ENCODE measurements around the gene LBP.

DNA sequence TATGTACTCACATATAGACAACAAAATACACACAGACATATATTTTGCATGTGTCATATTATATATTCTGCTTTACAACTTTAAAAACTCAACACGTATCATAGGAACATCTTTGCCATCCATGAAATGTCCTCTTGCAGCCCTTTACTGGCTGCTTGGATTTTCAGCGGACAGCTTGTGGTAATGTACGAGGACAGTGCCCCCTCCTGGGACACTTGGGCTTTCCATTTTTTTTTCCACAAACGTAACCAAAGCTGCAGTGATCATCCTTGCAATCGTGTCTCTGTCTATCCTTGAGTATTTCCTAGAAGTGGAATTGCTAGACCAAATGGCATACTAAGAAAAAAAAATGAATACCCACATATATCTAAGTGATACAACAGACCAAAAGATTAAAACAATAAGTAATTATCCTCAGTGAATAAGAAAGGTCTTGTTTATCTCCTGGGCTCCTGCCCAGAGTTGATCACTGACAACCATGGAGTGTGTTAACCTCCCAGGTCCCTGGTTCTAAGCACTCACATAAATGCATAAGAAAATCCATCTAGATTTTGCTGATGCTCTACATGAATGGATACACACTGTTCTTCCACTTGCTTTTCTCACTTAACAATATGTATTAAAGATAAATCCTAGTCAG is 24.2 kb upstream of the LBP start:
- TF ChIP-seq POLR2AphosphoS5 (IDR thresholded peaks at IDR 0.05; ENCODE audit: low read depth, low read length) (no peak), CTCF (IDR thresholded peaks at IDR 0.05) (peak; percentile 87)
- TF ChIP-seq, protein P1, sequence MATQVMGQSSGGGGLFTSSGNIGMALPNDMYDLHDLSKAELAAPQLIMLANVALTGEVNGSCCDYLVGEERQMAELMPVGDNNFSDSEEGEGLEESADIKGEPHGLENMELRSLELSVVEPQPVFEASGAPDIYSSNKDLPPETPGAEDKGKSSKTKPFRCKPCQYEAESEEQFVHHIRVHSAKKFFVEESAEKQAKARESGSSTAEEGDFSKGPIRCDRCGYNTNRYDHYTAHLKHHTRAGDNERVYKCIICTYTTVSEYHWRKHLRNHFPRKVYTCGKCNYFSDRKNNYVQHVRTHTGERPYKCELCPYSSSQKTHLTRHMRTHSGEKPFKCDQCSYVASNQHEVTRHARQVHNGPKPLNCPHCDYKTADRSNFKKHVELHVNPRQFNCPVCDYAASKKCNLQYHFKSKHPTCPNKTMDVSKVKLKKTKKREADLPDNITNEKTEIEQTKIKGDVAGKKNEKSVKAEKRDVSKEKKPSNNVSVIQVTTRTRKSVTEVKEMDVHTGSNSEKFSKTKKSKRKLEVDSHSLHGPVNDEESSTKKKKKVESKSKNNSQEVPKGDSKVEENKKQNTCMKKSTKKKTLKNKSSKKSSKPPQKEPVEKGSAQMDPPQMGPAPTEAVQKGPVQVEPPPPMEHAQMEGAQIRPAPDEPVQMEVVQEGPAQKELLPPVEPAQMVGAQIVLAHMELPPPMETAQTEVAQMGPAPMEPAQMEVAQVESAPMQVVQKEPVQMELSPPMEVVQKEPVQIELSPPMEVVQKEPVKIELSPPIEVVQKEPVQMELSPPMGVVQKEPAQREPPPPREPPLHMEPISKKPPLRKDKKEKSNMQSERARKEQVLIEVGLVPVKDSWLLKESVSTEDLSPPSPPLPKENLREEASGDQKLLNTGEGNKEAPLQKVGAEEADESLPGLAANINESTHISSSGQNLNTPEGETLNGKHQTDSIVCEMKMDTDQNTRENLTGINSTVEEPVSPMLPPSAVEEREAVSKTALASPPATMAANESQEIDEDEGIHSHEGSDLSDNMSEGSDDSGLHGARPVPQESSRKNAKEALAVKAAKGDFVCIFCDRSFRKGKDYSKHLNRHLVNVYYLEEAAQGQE (IDR thresholded peaks at IDR 0.05; ENCODE audit: insufficient read depth in 1 of 2, low read depth in 2 of 2, low read length in 1 of 2), result no peak
